ENCODE results near the gene DCAF4L1. TPM values are rescaled to one million over a fixed set of nuclear protein-coding genes. Genes with fewer than 3 reads are reported as not detected.

Gene DCAF4L1
- total RNA-seq, 1 experiment from 2014 or later, result 0.41 TPM

GRCh38 chr4:41934514-41934900, 47.0 kb upstream of the DCAF4L1 start:
- no TSS peak for BruUV-seq (replicated peaks)
- no peak overlapping the region for H3K27ac ChIP-seq (ENCODE audit: low read depth, low read length, poor library complexity, severe bottlenecking)
- peak overlapping the region; percentile 99 for H3K4me3 ChIP-seq (ENCODE audit: low read depth, low read length, poor library complexity, severe bottlenecking)
- no peak for DNase-seq (ENCODE audit: low spot score)
- no peaks in the 10 kb centered on the region for H3K9me3 ChIP-seq (ENCODE audit: low read depth, low read length, poor library complexity, severe bottlenecking)
- intact Hi-C loops (cut with micrococcal nuclease; ENCODE audit: unreplicated experiment), result no loop called here
- TF ChIP-seq, protein P1, sequence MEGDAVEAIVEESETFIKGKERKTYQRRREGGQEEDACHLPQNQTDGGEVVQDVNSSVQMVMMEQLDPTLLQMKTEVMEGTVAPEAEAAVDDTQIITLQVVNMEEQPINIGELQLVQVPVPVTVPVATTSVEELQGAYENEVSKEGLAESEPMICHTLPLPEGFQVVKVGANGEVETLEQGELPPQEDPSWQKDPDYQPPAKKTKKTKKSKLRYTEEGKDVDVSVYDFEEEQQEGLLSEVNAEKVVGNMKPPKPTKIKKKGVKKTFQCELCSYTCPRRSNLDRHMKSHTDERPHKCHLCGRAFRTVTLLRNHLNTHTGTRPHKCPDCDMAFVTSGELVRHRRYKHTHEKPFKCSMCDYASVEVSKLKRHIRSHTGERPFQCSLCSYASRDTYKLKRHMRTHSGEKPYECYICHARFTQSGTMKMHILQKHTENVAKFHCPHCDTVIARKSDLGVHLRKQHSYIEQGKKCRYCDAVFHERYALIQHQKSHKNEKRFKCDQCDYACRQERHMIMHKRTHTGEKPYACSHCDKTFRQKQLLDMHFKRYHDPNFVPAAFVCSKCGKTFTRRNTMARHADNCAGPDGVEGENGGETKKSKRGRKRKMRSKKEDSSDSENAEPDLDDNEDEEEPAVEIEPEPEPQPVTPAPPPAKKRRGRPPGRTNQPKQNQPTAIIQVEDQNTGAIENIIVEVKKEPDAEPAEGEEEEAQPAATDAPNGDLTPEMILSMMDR (conservative IDR thresholded peaks at IDR 0.05; ENCODE audit: low read depth, low read length), result no peak
- TF ChIP-seq EZH2 (IDR thresholded peaks at IDR 0.05; ENCODE audit: borderline replicate concordance, low read depth, low read length, poor library complexity, severe bottlenecking), result no peak
- H3K27me3 ChIP-seq (replicated peaks; ENCODE audit: insufficient read depth, low read depth, low read length, poor library complexity), result no peaks in the 10 kb centered on the region
- peaks cover 13% of the 10 kb centered on the region for H3K36me3 ChIP-seq (ENCODE audit: insufficient read depth, low read length, poor library complexity, severe bottlenecking)
- peaks cover 20% of the 10 kb centered on the region for H3K4me1 ChIP-seq (ENCODE audit: insufficient read depth, low read length, poor library complexity, severe bottlenecking)
- ChIA-PET CTCF (interaction anchor here (0.6 kb wide), 1 partner anchor 51 kb away, joined by 3 read pairs; no protein-coding TSS in a partner anchor), POLR2A (ENCODE audit: low non-redundant PET) (no interaction called here)

DNA sequence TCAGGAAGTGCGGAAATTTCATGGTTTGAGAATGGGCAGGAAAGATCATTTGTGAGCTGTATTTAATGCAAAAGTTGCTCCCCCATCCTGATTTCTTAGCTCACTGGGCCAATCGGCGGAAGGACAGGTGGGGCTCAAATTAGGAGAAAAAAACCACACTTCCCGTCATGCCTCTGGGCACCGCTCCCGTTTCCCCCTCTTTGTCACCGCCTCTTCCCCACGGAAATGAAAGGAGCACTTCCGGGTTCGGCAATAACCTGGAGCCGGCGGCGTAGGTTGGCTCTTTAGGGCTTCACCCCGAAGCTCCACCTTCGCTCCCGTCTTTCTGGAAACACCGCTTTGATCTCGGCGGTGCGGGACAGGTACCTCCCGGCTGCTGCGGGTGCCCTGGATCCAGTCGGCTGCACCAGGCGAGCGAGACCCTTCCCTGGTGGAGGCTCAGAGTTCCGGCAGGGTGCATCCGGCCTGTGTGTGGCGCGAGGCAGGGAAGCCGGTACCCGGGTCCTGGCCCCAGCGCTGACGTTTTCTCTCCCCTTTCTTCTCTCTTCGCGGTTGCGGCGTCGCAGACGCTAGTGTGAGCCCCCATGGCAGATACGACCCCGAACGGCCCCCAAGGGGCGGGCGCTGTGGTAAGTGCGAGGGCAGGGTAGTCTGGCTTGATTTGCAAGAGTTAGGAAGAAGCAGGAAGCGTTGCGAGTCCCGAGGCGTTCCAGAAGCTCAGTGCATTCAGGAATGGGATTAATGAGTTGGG, 46.5 kb upstream of the DCAF4L1 start, which contains the start of gene TMEM33:
TSS of gene TMEM33 (plus strand) at position 529 of the 751 bp plus-strand sequence. CDS start at position 585, 56 bp downstream.
- POLR2A ChIA-PET (ENCODE audit: low non-redundant PET), result interaction anchor here (0.7 kb wide), 1 partner anchor 17 kb away, joined by 4 read pairs; no protein-coding TSS in a partner anchor
- DNase-seq (ENCODE audit: low spot score), result peak; percentile 95
- TF ChIP-seq, protein P1 (conservative IDR thresholded peaks at IDR 0.05; ENCODE audit: low read depth, low read length), result 0 out of 2 replicates have a peak, but pooled peaks have one; percentile 20
- TF ChIP-seq EZH2 (IDR thresholded peaks at IDR 0.05; ENCODE audit: borderline replicate concordance, low read depth, low read length, poor library complexity, severe bottlenecking), result no peak
- peak within 1 kb of the TSS; percentile 85 for H3K27ac ChIP-seq (ENCODE audit: low read depth, low read length, poor library complexity, severe bottlenecking)
- no peaks in the 10 kb centered on the region for H3K9me3 ChIP-seq (ENCODE audit: low read depth, low read length, poor library complexity, severe bottlenecking)
- intact Hi-C loops (cut with micrococcal nuclease; ENCODE audit: unreplicated experiment), result no loop called here
- peaks cover 19% of the 10 kb centered on the region for H3K36me3 ChIP-seq (ENCODE audit: insufficient read depth, low read length, poor library complexity, severe bottlenecking)
- CTCF ChIA-PET, result interaction anchor here (0.6 kb wide), 1 partner anchor 51 kb away, joined by 3 read pairs; no protein-coding TSS in a partner anchor
- no TSS peak for BruUV-seq (replicated peaks)
- H3K27me3 ChIP-seq (replicated peaks; ENCODE audit: insufficient read depth, low read depth, low read length, poor library complexity), result no peaks in the 10 kb centered on the region
- H3K4me3 ChIP-seq (ENCODE audit: low read depth, low read length, poor library complexity, severe bottlenecking), result peak within 1 kb of the TSS; percentile 99
- H3K4me1 ChIP-seq (ENCODE audit: insufficient read depth, low read length, poor library complexity, severe bottlenecking), result peaks cover 20% of the 10 kb centered on the region

DNA sequence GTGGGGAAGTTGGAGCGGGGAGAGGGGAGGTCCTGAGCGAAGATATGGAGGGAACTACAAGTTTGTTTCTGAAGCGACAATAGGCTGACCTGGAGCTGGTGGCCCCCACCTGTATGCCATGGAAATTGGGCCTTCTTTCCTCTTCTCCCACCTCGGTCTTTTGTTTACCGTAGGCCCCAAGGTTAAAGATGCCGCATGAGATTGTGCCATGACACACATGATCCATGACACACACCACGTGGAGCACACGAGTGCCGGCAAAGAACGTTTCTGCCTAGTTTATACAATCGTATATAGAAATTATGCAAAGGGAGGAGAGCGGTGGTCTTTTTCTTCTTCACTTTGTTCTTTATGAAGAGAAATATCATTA, 45.9 kb upstream of the DCAF4L1 start:
- intact Hi-C loops (cut with micrococcal nuclease; ENCODE audit: unreplicated experiment), result no loop called here

More for the DNA sequence above, 45.9 kb upstream of the DCAF4L1 start:
- POLR2A ChIA-PET (ENCODE audit: low non-redundant PET), result interaction anchor here (0.7 kb wide), 1 partner anchor 17 kb away, joined by 4 read pairs; no protein-coding TSS in a partner anchor
- no peak for TF ChIP-seq EZH2 (IDR thresholded peaks at IDR 0.05; ENCODE audit: borderline replicate concordance, low read depth, low read length, poor library complexity, severe bottlenecking)
- TF ChIP-seq, protein P1 (conservative IDR thresholded peaks at IDR 0.05; ENCODE audit: low read depth, low read length), result no peak
- peak; percentile 35 for DNase-seq (ENCODE audit: low spot score)
- peaks cover 22% of the 10 kb centered on the region for H3K36me3 ChIP-seq (ENCODE audit: insufficient read depth, low read length, poor library complexity, severe bottlenecking)
- H3K27ac ChIP-seq (ENCODE audit: low read depth, low read length, poor library complexity, severe bottlenecking), result peak overlapping the region; percentile 85
- H3K4me3 ChIP-seq (ENCODE audit: low read depth, low read length, poor library complexity, severe bottlenecking), result peak overlapping the region; percentile 99
- no peaks in the 10 kb centered on the region for H3K9me3 ChIP-seq (ENCODE audit: low read depth, low read length, poor library complexity, severe bottlenecking)
- peaks cover 20% of the 10 kb centered on the region for H3K4me1 ChIP-seq (ENCODE audit: insufficient read depth, low read length, poor library complexity, severe bottlenecking)
- CTCF ChIA-PET, result no interaction called here
- BruUV-seq (replicated peaks), result no TSS peak
- H3K27me3 ChIP-seq (replicated peaks; ENCODE audit: insufficient read depth, low read depth, low read length, poor library complexity), result no peaks in the 10 kb centered on the region

Data from A673 (cell line).